ENCODE measurements around the gene PPFIA2. TPM values are rescaled to one million over a fixed set of nuclear protein-coding genes. Genes with fewer than 3 reads are reported as not detected.

PPFIA2 gene
- total and polyA plus RNA-seq, 10 of the 15 experiments (the other 5 are each of a cell fraction or from before 2014, with no cell fraction given): 0.06 to 0.39 (median 0.18) TPM; not detected in 6

- ATAC-seq (no peak), FAIRE-seq (no peak), DNase-seq (ENCODE audit: low read depth, low spot score) (no peak)
- H3K27me3 ChIP-seq (replicated peaks in 1 of 2; ENCODE audit: control insufficient read depth in 2 of 2, insufficient read depth in 2 of 2, low read length in 1 of 2): no peaks in the 10 kb centered on the region
- ChIA-PET POLR2A (no interaction called here), CTCF (no interaction called here), RAD21 (ENCODE audit: unreplicated experiment) (no interaction called here), SMC1A (ENCODE audit: uncharacterized antibody, unreplicated experiment) (no interaction called here)
- WGBS (ENCODE audit: insufficient coverage, insufficient replicate concordance, low lambda C conversion rate, missing lambda C conversion rate): 3% methylated on average over 2 of the region's 2 CpGs
- intact Hi-C loops (cut with micrococcal nuclease; ENCODE audit: unreplicated experiment): no loop called here
- H3K4me2 ChIP-seq (ENCODE audit: control insufficient read depth, insufficient read depth): no peak overlapping the region
- no peaks in the 10 kb centered on the region for H3K9me3 ChIP-seq (replicated peaks; ENCODE audit: control insufficient read depth, insufficient read depth, low read length)
- no peaks in the 10 kb centered on the region for H3K36me3 ChIP-seq (ENCODE audit: control insufficient read depth in 2 of 2, insufficient read depth in 2 of 2, low read length in 1 of 2)
- TF ChIP-seq REST (IDR thresholded peaks at IDR 0.05; ENCODE audit: low read depth, low read length) (no peak), RB1 (IDR thresholded peaks at IDR 0.05; ENCODE audit: borderline replicate concordance) (no peak), FOXK2 (IDR thresholded peaks at IDR 0.05) (no peak), FOS (IDR thresholded peaks at IDR 0.05; ENCODE audit: borderline replicate concordance, extremely low read depth, insufficient read length) (no peak), WRNIP1 (IDR thresholded peaks at IDR 0.05; ENCODE audit: borderline replicate concordance, low read depth, low read length) (no peak), RUNX3 (IDR thresholded peaks at IDR 0.05; ENCODE audit: low read length) (no peak), SMARCA5 (IDR thresholded peaks at IDR 0.05) (no peak), HDAC6 (IDR thresholded peaks at IDR 0.05; ENCODE audit: unreplicated experiment) (no peak), ATF3 (IDR thresholded peaks at IDR 0.05; ENCODE audit: borderline replicate concordance, extremely low read depth, low read depth, low read length) (no peak), SIX5 (IDR thresholded peaks at IDR 0.05; ENCODE audit: low read depth, low read length, severe bottlenecking) (no peak)
- no peaks in the 10 kb centered on the region for H4K20me1 ChIP-seq (ENCODE audit: control insufficient read depth, insufficient read depth)
- no TSS peak for BruUV-seq (replicated peaks)
- no peak overlapping the region for H2AFZ ChIP-seq (ENCODE audit: control insufficient read depth, low read depth, low read length)
- H3K4me3 ChIP-seq: no peak overlapping the region
- no peak overlapping the region for H3K27ac ChIP-seq (ENCODE audit: control insufficient read depth, insufficient read depth)
- in situ Hi-C loops (cut with MboI): no loop called here
- H3K9ac ChIP-seq (ENCODE audit: control insufficient read depth, insufficient read depth, low read length): no peak overlapping the region
- no peaks in the 10 kb centered on the region for H3K4me1 ChIP-seq (ENCODE audit: control insufficient read depth, insufficient read depth, low read length)
- H3K79me2 ChIP-seq (ENCODE audit: control insufficient read depth, insufficient read depth, low read length): no peaks in the 10 kb centered on the region
These were observed 513.7 kb downstream of the PPFIA2 start for GRCh38 chr12:81245458-81245857.

All from GM12878 (cell line).